HG02852 (cell line): Measurements from ENCODE around the gene ANKRD40CL.
"Not testable (repeated sequence)": the region's sequence is repeated elsewhere in the genome, so short reads cannot be mapped to it uniquely, and the experiment has no call there.

Experiments used
- ATAC-seq: cut with Tn5 transposase; IDR thresholded peaks from one replicate; pipeline ENCODE4 v1.9.1; 2021; ENCODE audit warnings: mild to moderate bottlenecking, moderate library complexity; ENCODE audit not compliant: unreplicated experiment

The ANKRD40CL gene

GRCh38 chr17:50763716-50764475 lies 3.4 kb downstream of the ANKRD40CL start:
- ATAC-seq = no peak

GRCh38 chr17:50762177-50762576 lies 5.1 kb downstream of the ANKRD40CL start:
- no peak for ATAC-seq

GRCh38 chr17:50758989-50759544 lies 8.3 kb downstream of the ANKRD40CL start:
- ATAC-seq = no peak

- ATAC-seq = no peak
These were observed 8.8 kb downstream of the ANKRD40CL start for GRCh38 chr17:50758524-50758923.

- no peak for ATAC-seq
These were observed 12.8 kb downstream of the ANKRD40CL start for GRCh38 chr17:50754521-50754920.

GRCh38 chr17:50749245-50749644 lies 18.1 kb downstream of the ANKRD40CL start:
- no peak for ATAC-seq

GRCh38 chr17:50745631-50746030 lies 21.7 kb downstream of the ANKRD40CL start:
- no peak for ATAC-seq

- ATAC-seq = no peak
These were observed 28.2 kb downstream of the ANKRD40CL start for GRCh38 chr17:50739098-50739497.

- ATAC-seq = no peak
These were observed 30.1 kb downstream of the ANKRD40CL start for GRCh38 chr17:50737118-50737698.

GRCh38 chr17:50735287-50735686 lies 32.0 kb downstream of the ANKRD40CL start:
- no peak for ATAC-seq

- no peak for ATAC-seq
These were observed 35.5 kb downstream of the ANKRD40CL start for GRCh38 chr17:50731575-50732460.

- ATAC-seq = no peak
These were observed 38.2 kb downstream of the ANKRD40CL start for GRCh38 chr17:50728881-50729765.

GRCh38 chr17:50728112-50728429 lies 39.2 kb downstream of the ANKRD40CL start:
- ATAC-seq = no peak

- ATAC-seq = no peak
These were observed 41.3 kb downstream of the ANKRD40CL start for GRCh38 chr17:50725769-50726655.

GRCh38 chr17:50724622-50725021 lies 42.7 kb downstream of the ANKRD40CL start:
- ATAC-seq = not testable (repeated sequence)

GRCh38 chr17:50722746-50723145 lies 44.6 kb downstream of the ANKRD40CL start:
- ATAC-seq = no peak

- no peak for ATAC-seq
These were observed 45.9 kb downstream of the ANKRD40CL start for GRCh38 chr17:50721194-50722010.

GRCh38 chr17:50719924-50720794 lies 47.2 kb downstream of the ANKRD40CL start:
- no peak for ATAC-seq
